ENCODE data around the gene TMEM101. TPM values are rescaled to one million over a fixed set of nuclear protein-coding genes. Genes with fewer than 3 reads are reported as not detected.

The TMEM101 gene
- total and polyA plus RNA-seq, 2 of the 13 experiments (the other 11 are each of a cell fraction or from before 2014, with no cell fraction given), result 72.0 to 100 TPM

DNA sequence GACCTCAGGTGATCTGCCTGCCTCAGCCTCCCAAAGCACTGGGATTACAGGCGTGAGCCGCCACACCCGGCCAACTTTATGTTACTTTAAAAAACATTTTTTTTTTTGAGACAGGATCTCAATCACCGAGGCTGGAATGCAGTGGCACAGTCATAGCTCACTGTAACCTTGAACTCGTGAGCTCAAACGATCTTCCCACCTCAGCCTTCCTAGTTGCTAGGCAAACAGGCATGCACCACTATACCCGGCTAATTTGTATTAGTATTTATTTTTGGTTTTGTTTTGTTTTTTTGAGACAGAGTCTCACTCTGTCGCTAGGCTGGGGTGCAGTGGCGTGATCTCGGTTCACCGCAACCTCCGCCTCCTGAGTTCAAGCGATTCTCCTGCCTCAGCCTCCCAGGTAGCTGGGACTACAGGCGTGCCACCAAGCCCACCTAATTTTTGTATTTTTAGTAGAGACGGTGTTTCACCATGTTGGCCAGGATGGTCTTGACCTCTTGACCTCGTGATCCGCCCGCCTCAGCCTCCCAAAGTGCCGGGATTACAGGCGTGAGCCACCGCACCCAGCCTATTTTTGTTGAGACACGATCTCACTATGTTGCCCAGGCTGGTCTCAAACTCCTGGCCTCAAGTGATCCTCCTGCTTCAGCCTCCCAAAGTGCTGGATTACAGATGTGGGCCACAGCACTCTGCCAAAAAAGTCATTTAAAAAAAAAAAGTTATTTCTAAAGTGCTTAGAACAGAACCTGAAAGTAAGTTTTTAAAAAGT lies 42.1 kb downstream of the TMEM101 start (continued):
- TF ChIP-seq, protein P1, sequence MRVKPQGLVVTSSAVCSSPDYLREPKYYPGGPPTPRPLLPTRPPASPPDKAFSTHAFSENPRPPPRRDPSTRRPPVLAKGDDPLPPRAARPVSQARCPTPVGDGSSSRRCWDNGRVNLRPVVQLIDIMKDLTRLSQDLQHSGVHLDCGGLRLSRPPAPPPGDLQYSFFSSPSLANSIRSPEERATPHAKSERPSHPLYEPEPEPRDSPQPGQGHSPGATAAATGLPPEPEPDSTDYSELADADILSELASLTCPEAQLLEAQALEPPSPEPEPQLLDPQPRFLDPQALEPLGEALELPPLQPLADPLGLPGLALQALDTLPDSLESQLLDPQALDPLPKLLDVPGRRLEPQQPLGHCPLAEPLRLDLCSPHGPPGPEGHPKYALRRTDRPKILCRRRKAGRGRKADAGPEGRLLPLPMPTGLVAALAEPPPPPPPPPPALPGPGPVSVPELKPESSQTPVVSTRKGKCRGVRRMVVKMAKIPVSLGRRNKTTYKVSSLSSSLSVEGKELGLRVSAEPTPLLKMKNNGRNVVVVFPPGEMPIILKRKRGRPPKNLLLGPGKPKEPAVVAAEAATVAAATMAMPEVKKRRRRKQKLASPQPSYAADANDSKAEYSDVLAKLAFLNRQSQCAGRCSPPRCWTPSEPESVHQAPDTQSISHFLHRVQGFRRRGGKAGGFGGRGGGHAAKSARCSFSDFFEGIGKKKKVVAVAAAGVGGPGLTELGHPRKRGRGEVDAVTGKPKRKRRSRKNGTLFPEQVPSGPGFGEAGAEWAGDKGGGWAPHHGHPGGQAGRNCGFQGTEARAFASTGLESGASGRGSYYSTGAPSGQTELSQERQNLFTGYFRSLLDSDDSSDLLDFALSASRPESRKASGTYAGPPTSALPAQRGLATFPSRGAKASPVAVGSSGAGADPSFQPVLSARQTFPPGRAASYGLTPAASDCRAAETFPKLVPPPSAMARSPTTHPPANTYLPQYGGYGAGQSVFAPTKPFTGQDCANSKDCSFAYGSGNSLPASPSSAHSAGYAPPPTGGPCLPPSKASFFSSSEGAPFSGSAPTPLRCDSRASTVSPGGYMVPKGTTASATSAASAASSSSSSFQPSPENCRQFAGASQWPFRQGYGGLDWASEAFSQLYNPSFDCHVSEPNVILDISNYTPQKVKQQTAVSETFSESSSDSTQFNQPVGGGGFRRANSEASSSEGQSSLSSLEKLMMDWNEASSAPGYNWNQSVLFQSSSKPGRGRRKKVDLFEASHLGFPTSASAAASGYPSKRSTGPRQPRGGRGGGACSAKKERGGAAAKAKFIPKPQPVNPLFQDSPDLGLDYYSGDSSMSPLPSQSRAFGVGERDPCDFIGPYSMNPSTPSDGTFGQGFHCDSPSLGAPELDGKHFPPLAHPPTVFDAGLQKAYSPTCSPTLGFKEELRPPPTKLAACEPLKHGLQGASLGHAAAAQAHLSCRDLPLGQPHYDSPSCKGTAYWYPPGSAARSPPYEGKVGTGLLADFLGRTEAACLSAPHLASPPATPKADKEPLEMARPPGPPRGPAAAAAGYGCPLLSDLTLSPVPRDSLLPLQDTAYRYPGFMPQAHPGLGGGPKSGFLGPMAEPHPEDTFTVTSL (CRISPR knock-in tag; IDR thresholded peaks at IDR 0.05; ENCODE audit: borderline replicate concordance), result peak; percentile 83; the same call in 1 of the 2 replicates
- TF ChIP-seq SAP130 (CRISPR knock-in tag; IDR thresholded peaks at IDR 0.05; ENCODE audit: low read depth), result peak; percentile 80
- TF ChIP-seq, protein P2, sequence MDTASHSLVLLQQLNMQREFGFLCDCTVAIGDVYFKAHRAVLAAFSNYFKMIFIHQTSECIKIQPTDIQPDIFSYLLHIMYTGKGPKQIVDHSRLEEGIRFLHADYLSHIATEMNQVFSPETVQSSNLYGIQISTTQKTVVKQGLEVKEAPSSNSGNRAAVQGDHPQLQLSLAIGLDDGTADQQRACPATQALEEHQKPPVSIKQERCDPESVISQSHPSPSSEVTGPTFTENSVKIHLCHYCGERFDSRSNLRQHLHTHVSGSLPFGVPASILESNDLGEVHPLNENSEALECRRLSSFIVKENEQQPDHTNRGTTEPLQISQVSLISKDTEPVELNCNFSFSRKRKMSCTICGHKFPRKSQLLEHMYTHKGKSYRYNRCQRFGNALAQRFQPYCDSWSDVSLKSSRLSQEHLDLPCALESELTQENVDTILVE (CRISPR knock-in tag; IDR thresholded peaks at IDR 0.05), result peak; percentile 81; the same call in 1 of the 2 replicates
- TF ChIP-seq MIER3 (CRISPR knock-in tag; IDR thresholded peaks at IDR 0.05; ENCODE audit: borderline replicate concordance), result 0 out of 2 replicates have a peak, but pooled peaks have one; percentile 45
- TF ChIP-seq, protein P3, sequence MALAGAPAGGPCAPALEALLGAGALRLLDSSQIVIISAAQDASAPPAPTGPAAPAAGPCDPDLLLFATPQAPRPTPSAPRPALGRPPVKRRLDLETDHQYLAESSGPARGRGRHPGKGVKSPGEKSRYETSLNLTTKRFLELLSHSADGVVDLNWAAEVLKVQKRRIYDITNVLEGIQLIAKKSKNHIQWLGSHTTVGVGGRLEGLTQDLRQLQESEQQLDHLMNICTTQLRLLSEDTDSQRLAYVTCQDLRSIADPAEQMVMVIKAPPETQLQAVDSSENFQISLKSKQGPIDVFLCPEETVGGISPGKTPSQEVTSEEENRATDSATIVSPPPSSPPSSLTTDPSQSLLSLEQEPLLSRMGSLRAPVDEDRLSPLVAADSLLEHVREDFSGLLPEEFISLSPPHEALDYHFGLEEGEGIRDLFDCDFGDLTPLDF (CRISPR knock-in tag; IDR thresholded peaks at IDR 0.05), result peak; percentile 30; the same call in 1 of the 2 replicates
- peak; percentile 30; the same call in 1 of the 2 replicates for TF ChIP-seq ZNF788 (CRISPR knock-in tag; IDR thresholded peaks at IDR 0.05; ENCODE audit: borderline replicate concordance)
- peak; percentile 55; the same call in 1 of the 2 replicates for TF ChIP-seq POGZ (CRISPR knock-in tag; IDR thresholded peaks at IDR 0.05)
- peak; percentile 83; the same call in 1 of the 2 replicates for TF ChIP-seq RNF2 (conservative IDR thresholded peaks at IDR 0.05; ENCODE audit: low read depth)
- peak; percentile 30; the same call in 1 of the 2 replicates for TF ChIP-seq PHF21A (CRISPR knock-in tag; IDR thresholded peaks at IDR 0.05)
- peak; percentile 45; the same call in 1 of the 2 replicates for TF ChIP-seq IRF2 (CRISPR knock-in tag; IDR thresholded peaks at IDR 0.05)
- TF ChIP-seq FOXA3 (CRISPR knock-in tag; IDR thresholded peaks at IDR 0.05), result peak; percentile 45; the same call in 1 of the 2 replicates
- TF ChIP-seq, protein P4, sequence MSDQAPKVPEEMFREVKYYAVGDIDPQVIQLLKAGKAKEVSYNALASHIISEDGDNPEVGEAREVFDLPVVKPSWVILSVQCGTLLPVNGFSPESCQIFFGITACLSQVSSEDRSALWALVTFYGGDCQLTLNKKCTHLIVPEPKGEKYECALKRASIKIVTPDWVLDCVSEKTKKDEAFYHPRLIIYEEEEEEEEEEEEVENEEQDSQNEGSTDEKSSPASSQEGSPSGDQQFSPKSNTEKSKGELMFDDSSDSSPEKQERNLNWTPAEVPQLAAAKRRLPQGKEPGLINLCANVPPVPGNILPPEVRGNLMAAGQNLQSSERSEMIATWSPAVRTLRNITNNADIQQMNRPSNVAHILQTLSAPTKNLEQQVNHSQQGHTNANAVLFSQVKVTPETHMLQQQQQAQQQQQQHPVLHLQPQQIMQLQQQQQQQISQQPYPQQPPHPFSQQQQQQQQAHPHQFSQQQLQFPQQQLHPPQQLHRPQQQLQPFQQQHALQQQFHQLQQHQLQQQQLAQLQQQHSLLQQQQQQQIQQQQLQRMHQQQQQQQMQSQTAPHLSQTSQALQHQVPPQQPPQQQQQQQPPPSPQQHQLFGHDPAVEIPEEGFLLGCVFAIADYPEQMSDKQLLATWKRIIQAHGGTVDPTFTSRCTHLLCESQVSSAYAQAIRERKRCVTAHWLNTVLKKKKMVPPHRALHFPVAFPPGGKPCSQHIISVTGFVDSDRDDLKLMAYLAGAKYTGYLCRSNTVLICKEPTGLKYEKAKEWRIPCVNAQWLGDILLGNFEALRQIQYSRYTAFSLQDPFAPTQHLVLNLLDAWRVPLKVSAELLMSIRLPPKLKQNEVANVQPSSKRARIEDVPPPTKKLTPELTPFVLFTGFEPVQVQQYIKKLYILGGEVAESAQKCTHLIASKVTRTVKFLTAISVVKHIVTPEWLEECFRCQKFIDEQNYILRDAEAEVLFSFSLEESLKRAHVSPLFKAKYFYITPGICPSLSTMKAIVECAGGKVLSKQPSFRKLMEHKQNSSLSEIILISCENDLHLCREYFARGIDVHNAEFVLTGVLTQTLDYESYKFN (CRISPR knock-in tag; conservative IDR thresholded peaks at IDR 0.05), result peak; percentile 88
- TF ChIP-seq HMG20A (CRISPR knock-in tag; IDR thresholded peaks at IDR 0.05; ENCODE audit: borderline replicate concordance), result peak; percentile 59; the same call in 1 of the 2 replicates
- TF ChIP-seq ZNF460 (CRISPR knock-in tag; IDR thresholded peaks at IDR 0.05; ENCODE audit: borderline replicate concordance), result peak; percentile 97
- TF ChIP-seq HNF4A (CRISPR knock-in tag; IDR thresholded peaks at IDR 0.05), result peak; percentile 83
- TF ChIP-seq, protein P5, sequence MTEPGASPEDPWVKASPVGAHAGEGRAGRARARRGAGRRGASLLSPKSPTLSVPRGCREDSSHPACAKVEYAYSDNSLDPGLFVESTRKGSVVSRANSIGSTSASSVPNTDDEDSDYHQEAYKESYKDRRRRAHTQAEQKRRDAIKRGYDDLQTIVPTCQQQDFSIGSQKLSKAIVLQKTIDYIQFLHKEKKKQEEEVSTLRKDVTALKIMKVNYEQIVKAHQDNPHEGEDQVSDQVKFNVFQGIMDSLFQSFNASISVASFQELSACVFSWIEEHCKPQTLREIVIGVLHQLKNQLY (CRISPR knock-in tag; IDR thresholded peaks at IDR 0.05), result peak; percentile 71
- peak; percentile 43; the same call in 1 of the 2 replicates for TF ChIP-seq ZNF564 (CRISPR knock-in tag; IDR thresholded peaks at IDR 0.05)

All from HepG2 (cell line).